GM19324 (cell line): Measurements from ENCODE around the gene SLC24A4.
A peak's percentile ranks its signal among the peaks of the same experiment; 100 is the strongest.
"Not testable (repeated sequence)": the region's sequence is repeated elsewhere in the genome, so short reads cannot be mapped to it uniquely, and the experiment has no call there.

Source experiments
- ATAC-seq: cut with Tn5 transposase; IDR thresholded peaks from one replicate; pipeline ENCODE4 v1.9.1; 2021; ENCODE audit warnings: mild to moderate bottlenecking, moderate library complexity; ENCODE audit not compliant: unreplicated experiment, low FRiP score

The SLC24A4 gene

GRCh38 chr14:92400579-92401444, 77.8 kb downstream of the SLC24A4 start:
- ATAC-seq: peak; percentile 66

- no peak for ATAC-seq
Observed at GRCh38 chr14:92401561-92401960, 78.6 kb downstream of the SLC24A4 start.

DNA sequence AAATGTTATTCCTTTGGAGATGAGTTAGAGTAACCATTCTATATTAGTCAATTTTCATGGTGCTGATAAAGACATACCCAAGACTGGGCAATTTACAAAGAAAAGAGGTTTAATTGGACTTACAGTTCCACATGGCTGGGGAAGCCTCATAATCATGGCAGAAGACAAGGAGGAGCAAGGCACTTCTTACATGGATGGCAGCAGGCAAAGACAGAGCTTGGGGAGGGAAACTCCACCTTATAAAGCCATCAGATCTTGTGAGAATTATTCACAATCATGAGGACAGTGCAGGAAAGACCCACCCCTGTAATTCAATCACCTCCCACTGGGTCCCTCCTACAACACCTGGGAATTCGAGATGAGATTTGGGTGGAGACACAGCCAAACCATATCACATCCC, 79.5 kb downstream of the SLC24A4 start:
- not testable (repeated sequence) for ATAC-seq

DNA sequence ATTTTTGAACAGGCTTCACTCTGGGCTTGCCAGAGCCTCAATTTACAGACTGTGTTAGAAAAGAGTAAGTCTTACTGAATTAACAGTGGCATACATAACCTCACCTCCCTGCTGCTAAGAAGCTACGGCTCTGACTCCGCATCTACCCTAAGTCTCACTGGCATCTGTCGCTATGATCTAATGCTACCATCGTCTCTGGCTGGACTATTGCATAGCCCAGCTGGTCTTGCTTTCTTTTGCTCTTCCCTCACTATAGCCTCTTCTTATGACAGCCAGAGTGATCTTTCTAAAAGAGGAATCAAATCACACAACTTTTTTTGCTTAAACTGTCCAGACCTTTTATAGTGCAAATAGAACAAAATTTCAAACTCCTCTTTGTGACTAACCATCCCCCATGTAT, 81.1 kb downstream of the SLC24A4 start:
- ATAC-seq: no peak

- ATAC-seq: no peak
Observed at GRCh38 chr14:92404421-92404820, 81.5 kb downstream of the SLC24A4 start.

DNA sequence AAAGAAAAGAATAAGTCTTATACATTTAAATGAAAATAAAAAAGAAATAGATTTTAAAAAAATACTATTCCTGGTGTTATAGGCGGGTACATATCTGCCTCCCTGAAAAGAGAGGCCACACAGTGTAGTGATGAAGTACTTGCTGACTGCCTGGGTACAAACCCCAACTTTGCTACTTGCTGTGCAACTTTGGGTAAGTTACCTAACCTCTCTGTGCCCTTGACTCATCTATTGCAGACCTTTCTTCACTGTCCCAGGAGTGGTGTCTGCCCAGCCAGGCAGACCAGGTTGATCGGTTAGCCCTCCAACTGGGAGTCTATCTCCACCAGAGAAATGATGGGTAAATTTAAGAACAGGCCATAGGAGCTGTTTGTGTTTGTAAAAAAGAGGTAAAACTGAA, 82.0 kb downstream of the SLC24A4 start:
- no peak for ATAC-seq

DNA sequence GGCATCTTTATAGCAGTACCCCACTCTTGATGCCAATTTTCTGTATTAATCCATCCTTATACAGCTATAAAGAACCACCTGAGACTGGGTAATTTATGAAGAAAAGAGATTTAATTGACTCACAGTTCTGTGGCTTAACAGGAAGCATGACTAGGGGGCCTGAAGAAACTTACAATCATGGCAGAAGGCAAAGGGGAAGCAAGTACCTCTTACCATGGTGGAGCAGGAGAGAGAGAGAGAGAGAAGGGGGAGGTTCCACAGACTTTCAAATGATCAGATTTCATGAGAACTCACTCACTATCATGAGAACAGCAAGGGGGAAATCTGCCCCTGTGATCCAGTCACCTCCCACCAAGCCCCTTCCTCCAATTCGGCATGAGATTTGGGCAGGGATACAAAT, 84.4 kb downstream of the SLC24A4 start:
- ATAC-seq: no peak

- no peak for ATAC-seq
Observed at GRCh38 chr14:92409043-92409442, 86.1 kb downstream of the SLC24A4 start.

DNA sequence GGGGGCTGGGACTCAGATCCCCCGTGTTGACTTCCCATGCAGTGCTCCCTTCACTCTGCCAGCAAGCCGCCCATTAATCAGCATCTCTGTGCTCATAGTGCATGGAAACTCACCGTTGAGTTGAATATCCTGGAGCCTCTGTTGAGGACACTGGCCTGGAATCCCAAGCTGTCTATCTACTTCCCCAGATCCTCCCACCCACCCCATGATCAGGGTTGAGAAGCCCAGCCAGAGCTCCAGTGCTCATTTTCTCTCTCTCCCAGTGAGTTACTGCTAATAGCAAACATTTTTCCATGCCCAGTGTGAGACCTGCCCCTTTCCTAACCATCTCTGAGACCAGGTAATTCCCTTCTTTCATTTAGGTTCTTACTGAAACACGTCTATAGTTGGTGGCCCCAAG, 88.2 kb downstream of the SLC24A4 start:
- ATAC-seq: no peak

DNA sequence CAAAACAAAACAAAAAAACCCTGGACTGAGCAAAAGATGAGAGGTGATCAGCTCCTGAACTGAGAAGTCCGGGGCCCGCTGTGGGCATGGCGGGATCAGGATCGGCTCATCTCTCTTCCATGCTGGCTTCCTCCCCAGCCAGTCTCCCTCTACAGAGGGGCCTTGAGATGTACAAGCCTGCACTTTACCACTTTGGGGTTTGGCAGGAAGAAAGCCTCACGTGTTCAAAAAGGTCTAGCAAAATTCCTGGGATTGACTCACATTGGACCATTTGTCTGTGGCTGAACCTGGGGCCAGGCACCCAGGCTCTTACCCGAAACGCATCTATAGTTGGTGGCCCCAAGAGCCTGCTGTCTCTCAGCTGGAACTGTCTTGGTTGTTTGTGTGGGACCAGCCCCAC, 89.0 kb downstream of the SLC24A4 start:
- no peak for ATAC-seq

DNA sequence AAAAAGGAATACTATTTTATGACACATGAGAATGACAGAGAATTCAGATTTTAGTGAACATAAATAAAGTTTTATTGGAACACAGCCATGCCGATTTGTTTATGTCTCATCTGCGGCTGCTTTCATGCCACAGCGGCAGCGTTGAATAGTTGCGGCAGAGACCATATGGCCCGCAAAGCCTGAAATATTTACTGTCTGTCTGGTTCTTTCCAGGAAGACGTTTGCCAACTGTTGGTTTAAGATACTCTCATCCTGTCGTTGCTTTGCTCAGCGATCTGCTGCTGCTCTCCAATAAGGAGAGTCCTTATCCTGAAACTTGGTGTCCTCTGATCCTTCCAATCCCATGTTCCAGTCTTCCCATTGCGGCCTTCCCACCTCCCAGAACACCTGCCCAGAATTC, 89.9 kb downstream of the SLC24A4 start:
- ATAC-seq: no peak

DNA sequence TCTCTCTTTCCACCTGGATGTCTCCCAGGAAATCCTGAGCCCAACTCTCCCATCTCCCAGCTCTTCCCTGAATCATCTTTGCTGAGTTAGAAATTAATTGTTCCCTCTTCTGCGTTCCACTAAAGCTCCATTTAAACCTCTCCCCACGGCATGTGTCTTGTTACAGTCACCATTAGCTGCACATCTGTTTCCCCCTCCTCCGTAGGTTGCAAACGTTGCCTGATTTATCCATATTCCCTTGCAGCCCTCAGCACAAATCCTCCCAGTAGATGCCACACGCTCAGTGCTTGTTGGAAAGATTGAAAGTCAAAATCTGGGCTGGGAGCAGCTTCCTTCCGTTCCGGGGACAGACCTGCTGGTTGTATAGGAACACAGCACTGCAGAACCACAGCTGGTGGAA, 90.4 kb downstream of the SLC24A4 start:
- ATAC-seq: no peak

- no peak for ATAC-seq
Observed at GRCh38 chr14:92414690-92415445, 91.9 kb downstream of the SLC24A4 start.

DNA sequence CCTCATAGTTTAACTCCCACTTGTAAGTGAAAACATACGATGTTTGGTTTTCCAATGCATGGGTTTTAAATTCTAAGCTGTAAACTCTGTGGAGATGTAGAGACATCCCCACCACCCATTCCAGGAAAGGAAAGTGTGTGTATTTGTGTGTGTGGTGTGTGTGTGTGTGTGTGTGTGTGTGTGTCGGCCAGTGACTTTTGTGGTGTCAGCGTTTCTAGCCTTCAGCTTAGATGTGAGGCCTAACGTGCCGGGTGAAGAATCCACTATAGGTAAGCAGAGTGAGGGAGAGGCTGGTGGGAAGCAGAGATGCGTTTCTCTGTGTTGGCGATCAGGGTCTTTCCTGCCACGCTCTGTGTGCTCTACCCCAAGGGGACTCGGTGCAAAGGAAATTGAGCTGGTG, 93.0 kb downstream of the SLC24A4 start:
- ATAC-seq: no peak

GRCh38 chr14:92416544-92416943, 93.6 kb downstream of the SLC24A4 start:
- ATAC-seq: no peak

DNA sequence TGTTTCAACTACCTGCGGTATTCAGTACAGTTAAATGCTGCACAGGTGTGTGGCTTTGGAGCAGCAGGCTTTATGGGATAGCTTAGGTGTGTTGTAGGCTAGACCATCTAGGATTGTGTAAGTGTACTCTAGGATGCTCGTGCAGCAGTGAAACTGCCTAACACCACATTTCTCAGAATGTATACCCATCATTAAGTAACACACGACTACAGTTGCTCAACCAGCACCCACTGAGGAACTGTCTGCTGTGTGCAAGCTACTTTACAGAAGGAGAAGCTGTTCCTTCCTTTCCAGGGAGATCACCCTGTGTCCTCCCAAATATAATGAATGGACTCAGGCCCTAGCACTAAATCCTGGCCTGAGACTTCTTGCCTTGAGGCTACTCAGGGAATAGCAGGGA, 94.8 kb downstream of the SLC24A4 start:
- ATAC-seq: no peak

- no peak for ATAC-seq
Observed at GRCh38 chr14:92421751-92422150, 98.8 kb downstream of the SLC24A4 start.

DNA sequence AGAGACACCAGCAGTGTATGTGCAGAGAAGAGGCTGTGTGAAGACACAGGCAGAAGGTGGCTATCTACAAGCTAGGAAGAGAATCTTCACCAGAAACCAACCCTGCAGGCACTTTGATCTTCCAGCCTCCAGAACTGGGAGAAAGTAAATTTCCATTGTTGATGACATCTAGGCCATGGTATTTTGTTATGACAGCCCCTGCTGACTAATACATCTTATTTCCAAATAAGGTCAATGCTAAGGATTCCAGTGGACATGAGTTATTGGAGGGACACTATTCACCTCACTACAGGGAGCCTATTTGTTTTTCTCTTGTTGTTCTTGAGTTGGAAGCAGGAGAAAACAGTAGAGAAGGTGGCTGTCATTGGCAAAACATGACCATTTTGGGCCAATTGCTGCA, 102.1 kb downstream of the SLC24A4 start:
- no peak for ATAC-seq

DNA sequence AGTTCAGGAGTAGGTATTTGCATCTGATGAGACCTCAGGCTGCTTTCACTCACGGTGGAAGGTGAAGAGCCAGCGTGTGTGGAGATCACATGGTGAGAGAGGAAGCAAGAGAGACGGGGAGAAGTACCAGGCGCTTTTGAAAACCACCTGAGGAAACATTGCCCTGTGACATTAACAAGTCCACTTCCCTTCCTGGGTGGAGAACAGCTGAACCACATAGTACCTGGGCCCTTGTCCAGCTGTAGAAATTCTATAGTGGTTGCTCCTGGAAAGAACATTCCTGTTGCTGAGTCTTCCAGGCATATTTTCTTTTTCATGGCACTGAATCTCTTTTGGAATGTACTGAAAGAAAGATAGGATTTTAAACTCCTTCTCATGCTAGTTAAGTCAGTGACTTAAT, 103.3 kb downstream of the SLC24A4 start:
- no peak for ATAC-seq

GRCh38 chr14:92427096-92427495, 104.1 kb downstream of the SLC24A4 start:
- no peak for ATAC-seq

GRCh38 chr14:92430686-92431085, 107.7 kb downstream of the SLC24A4 start:
- no peak for ATAC-seq

DNA sequence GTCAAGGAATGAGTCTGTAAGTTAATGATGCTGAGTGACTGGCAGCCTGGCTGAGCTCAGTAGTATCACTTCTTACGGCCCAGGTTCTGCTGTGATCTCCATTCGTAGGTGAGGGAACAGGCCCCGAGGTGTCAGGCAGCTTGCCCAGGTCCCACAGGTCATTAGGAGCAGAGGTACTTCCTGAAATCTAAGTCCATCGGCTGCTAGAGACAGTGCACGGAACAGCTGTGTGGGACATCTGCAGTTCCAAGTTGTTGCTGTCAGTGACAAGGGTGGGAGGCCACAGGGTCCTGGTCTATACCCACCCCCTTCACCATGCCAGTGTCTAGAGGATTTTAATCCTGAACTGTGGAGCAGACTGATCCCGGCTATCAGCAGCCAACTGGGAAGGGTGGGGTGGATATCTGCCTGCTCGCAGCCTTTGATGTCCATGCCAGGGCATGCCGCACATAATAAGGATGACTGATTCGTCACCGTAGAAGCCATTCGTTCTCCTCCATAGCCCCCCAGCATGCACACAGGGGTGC, 108.3 kb downstream of the SLC24A4 start:
- ATAC-seq: no peak
